HUDEP-2 (cell line): Measurements from ENCODE around the gene PDE8A.

Source experiments
- DNase-seq, 76 experiments: peaks; one replicate each; lab custom pipeline; 2025; ENCODE audit not compliant: unreplicated experiment in 76 of 76; lab: John Stamatoyannopoulos, UW

PDE8A gene

GRCh38 chr15:85028416-85028815, 46.8 kb downstream of the PDE8A start:
- DNase-seq, result no peak

- DNase-seq, result no peak
These were observed 47.6 kb downstream of the PDE8A start for GRCh38 chr15:85029221-85029620.

GRCh38 chr15:85030301-85030929, 48.8 kb downstream of the PDE8A start:
- no peak for DNase-seq

GRCh38 chr15:85031086-85031943, 49.7 kb downstream of the PDE8A start:
- no peak for DNase-seq

GRCh38 chr15:85031944-85032558, 50.4 kb downstream of the PDE8A start:
- DNase-seq, result no peak

GRCh38 chr15:85033148-85033547, 51.5 kb downstream of the PDE8A start:
- DNase-seq, result no peak

- no peak for DNase-seq
These were observed 52.6 kb downstream of the PDE8A start for GRCh38 chr15:85034276-85034675.

GRCh38 chr15:85035980-85036379, 54.3 kb downstream of the PDE8A start:
- peak in 1 of 76 experiments; percentile 6 for DNase-seq

- no peak for DNase-seq
These were observed 55.1 kb downstream of the PDE8A start for GRCh38 chr15:85036716-85037115.

GRCh38 chr15:85037641-85038040, 56.0 kb downstream of the PDE8A start:
- no peak for DNase-seq

GRCh38 chr15:85041230-85041629, 59.6 kb downstream of the PDE8A start:
- DNase-seq, result no peak

GRCh38 chr15:85044251-85044853, 62.7 kb downstream of the PDE8A start:
- peak in 42 of 76 experiments; percentile 1 to 47 (median 14) for DNase-seq

GRCh38 chr15:85044894-85045293, 63.2 kb downstream of the PDE8A start:
- no peak for DNase-seq

- no peak for DNase-seq
These were observed 64.0 kb downstream of the PDE8A start for GRCh38 chr15:85045615-85046014.

- DNase-seq, result no peak
These were observed 65.8 kb downstream of the PDE8A start for GRCh38 chr15:85047271-85047948.

- DNase-seq, result no peak
These were observed 66.8 kb downstream of the PDE8A start for GRCh38 chr15:85048430-85048829.

GRCh38 chr15:85049805-85050204, 68.1 kb downstream of the PDE8A start:
- DNase-seq, result no peak

- DNase-seq, result no peak
These were observed 78.1 kb downstream of the PDE8A start for GRCh38 chr15:85059734-85060133.

- no peak for DNase-seq
These were observed 80.9 kb downstream of the PDE8A start for GRCh38 chr15:85062560-85062959.

GRCh38 chr15:85063088-85063487, 81.4 kb downstream of the PDE8A start:
- DNase-seq, result no peak
